Muscle layer of colon (tissue), 2 donors: ENCODE results near the gene ITGB5.
A peak's percentile ranks its signal among the peaks of the same experiment; 100 is the strongest.
"Not testable (repeated sequence)": the region's sequence is repeated elsewhere in the genome, so short reads cannot be mapped to it uniquely, and the experiment has no call there.

ENCODE experiments used
- H3K27ac ChIP-seq: one replicate; pipeline ENCODE4 v1.7.0; 2013; ENCODE audit warnings: low read depth, mild to moderate bottlenecking, low read length, moderate library complexity
- H3K27me3 ChIP-seq, 2 donors: one replicate each; pipeline ENCODE4 v1.7.0; 2013; ENCODE audit warnings: low read length in 2 of 2, mild to moderate bottlenecking in 2 of 2; ENCODE audit not compliant: insufficient read depth in 2 of 2, control insufficient read depth in 1 of 2
- H3K36me3 ChIP-seq: one replicate; pipeline ENCODE4 v1.7.0; 2013; ENCODE audit warnings: mild to moderate bottlenecking, low read length; ENCODE audit not compliant: insufficient read depth
- H3K4me1 ChIP-seq: one replicate; pipeline ENCODE4 v1.7.0; 2013; ENCODE audit warnings: mild to moderate bottlenecking, low read length; ENCODE audit not compliant: insufficient read depth
- H3K4me3 ChIP-seq, 2 donors: one replicate each; pipeline ENCODE4 v1.7.0; 2013; ENCODE audit warnings: low read length in 2 of 2, low read depth in 1 of 2, mild to moderate bottlenecking in 1 of 2, moderate library complexity in 1 of 2
- H3K9ac ChIP-seq: one replicate; pipeline ENCODE4 v1.7.0; 2013; ENCODE audit warnings: low read length
- H3K9me3 ChIP-seq: one replicate; pipeline ENCODE4 v1.7.0; 2013; ENCODE audit warnings: mild to moderate bottlenecking, low read length
- donor health status: abdominal sarcoma.
- donor health status: Adenocarcinoma of cecum.

Gene ITGB5

DNA sequence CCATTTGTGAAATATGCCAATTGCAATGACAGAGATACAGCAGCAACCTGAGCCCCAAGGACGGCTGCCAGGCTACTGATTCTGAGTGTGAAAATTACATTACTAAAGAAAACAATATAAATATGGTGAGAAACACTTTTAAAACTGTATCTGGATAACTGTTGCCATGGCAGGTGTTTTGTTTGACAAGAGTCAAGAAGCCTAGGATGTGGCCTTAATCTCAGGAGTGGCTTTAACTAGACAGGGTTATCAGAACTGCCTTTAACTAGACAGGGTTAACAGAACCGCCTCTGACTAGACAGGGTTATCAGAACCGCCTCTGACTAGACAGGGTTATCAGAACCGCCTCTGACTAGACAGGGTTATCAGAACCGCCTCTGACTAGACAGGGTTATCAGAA, 98.1 kb downstream of the ITGB5 start:
- not testable (repeated sequence) for H3K27me3 ChIP-seq, H3K4me3 ChIP-seq, H3K9ac ChIP-seq, H3K9me3 ChIP-seq, H3K27ac ChIP-seq
- H3K4me1 ChIP-seq = peaks cover 59% of the 10 kb centered on the region
- peaks cover 21% of the 10 kb centered on the region for H3K36me3 ChIP-seq

GRCh38 chr3:124788254-124788745, 98.9 kb downstream of the ITGB5 start:
- Histone ChIP-seq H3K9ac (no peak overlapping the region), H3K27ac (no peak overlapping the region), H3K27me3 (no peaks in the 10 kb centered on the region), H3K36me3 (peaks cover 13% of the 10 kb centered on the region), H3K9me3 (no peaks in the 10 kb centered on the region), H3K4me3 (no peak overlapping the region), H3K4me1 (peaks cover 54% of the 10 kb centered on the region)

DNA sequence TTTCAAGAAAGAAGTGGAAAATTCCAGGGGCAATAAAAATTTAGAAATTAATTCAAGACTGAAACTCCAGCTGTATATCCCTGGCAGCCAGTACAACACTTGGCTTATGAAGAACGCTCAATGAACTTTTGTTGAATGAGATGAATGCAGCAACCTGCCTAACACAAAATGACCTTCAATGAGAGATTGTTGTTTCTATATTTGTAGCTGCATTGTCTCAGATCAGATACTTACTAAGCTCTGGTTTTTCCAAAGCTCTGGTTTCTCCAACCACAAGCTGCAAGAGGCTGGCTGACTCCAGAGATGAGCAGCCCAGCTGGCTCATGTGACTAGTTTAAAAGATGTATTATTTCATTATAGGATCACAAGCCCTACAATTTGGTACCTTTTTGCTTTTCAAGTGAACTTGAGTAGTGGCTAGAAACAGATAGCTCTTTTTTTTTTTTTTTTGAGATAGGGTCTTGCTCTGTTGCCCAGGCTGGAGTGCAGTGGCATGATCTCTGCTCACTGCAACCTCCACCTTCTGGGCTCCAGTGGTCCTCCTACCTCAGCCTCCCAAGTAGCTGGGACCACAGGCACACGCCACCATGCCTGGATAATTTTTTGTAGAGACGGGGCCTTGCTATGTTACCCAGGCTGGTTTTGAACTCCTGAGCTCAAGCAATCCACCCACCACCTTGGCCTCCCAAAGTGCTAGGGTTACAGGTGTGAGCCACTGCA, 99.5 kb downstream of the ITGB5 start:
- Histone ChIP-seq H3K27ac (peak overlapping the region; percentile 49), H3K27me3 (no peaks in the 10 kb centered on the region), H3K9me3 (no peaks in the 10 kb centered on the region)

GRCh38 chr3:124786511-124787241, 100.5 kb downstream of the ITGB5 start:
- Histone ChIP-seq H3K9me3 (no peaks in the 10 kb centered on the region), H3K9ac (no peak overlapping the region), H3K27ac (peak overlapping the region; percentile 59), H3K4me3 (no peak overlapping the region), H3K27me3 (no peaks in the 10 kb centered on the region), H3K36me3 (peaks cover 6% of the 10 kb centered on the region), H3K4me1 (peaks cover 49% of the 10 kb centered on the region)

More for the DNA sequence above, 99.5 kb downstream of the ITGB5 start:
- H3K9ac ChIP-seq = peak overlapping the region; percentile 24
- H3K4me3 ChIP-seq = no peak overlapping the region
- peaks cover 54% of the 10 kb centered on the region for H3K4me1 ChIP-seq
- H3K36me3 ChIP-seq = peaks cover 8% of the 10 kb centered on the region

DNA sequence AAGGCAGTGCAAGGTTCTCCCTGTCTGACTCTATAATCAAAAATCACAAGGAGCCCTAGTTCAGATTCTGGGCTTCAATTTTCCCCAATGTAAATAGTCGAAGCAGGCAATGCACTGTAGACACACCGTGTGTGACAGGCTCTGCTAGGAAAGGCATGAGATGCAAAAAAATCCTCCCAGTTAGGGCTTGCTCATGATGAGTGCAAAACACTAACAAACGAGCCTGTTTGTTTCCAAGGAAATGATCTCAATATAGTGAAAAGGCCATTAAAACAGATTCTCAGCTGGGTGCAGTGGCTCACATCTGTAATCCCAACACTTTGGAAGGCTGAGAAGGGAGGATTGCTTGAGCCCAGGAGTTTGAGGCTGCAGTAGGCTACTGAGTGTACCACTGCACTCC, 101.2 kb downstream of the ITGB5 start:
- peaks cover 49% of the 10 kb centered on the region for H3K4me1 ChIP-seq
- H3K27ac ChIP-seq = no peak overlapping the region
- H3K4me3 ChIP-seq = no peak overlapping the region
- no peak overlapping the region for H3K9ac ChIP-seq
- no peaks in the 10 kb centered on the region for H3K27me3 ChIP-seq
- no peaks in the 10 kb centered on the region for H3K9me3 ChIP-seq
- H3K36me3 ChIP-seq = peaks cover 6% of the 10 kb centered on the region

- Histone ChIP-seq H3K27me3 (no peaks in the 10 kb centered on the region), H3K27ac (no peak overlapping the region), H3K9ac (no peak overlapping the region), H3K4me1 (peaks cover 56% of the 10 kb centered on the region), H3K9me3 (no peaks in the 10 kb centered on the region), H3K36me3 (peaks cover 6% of the 10 kb centered on the region), H3K4me3 (no peak overlapping the region)
These were observed 102.3 kb downstream of the ITGB5 start for GRCh38 chr3:124784686-124785382.

DNA sequence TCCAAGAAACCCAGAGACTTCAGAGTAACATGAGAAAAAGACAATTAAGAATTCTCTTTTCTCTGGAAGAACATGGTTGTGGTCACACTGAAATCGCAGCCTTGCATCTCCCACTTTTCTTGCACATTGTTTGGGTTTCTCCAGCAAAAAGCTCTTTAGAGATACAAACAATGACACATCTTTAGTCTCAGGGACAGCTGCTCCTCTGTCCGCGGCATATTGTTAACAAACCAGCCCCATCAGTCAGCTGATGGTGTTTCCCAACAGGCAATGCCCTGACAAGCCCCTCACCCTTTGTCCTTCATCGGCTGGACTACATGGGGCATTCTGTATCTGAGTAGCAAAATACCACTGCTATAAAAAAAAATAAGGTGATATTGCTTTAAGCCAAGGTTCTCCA, 103.5 kb downstream of the ITGB5 start:
- H3K4me1 ChIP-seq = peaks cover 66% of the 10 kb centered on the region

DNA sequence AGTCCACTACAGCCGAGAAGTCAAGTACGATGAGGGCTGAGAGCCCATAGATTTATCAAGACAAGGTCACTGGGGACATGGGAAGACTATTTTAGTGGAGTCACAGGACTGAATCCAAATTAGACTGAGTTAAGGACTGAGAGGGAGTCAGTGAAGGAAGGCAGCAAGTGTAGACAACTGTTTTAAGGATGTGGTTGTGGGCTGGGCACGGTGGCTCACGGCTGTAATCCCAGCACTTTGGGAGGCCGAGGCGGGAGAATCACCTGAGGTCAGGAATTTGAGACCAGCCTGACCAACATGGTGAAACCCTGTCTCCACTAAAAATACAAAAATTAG, 104.8 kb downstream of the ITGB5 start:
- not testable (repeated sequence) for H3K27ac ChIP-seq

More for the DNA sequence above, 103.5 kb downstream of the ITGB5 start:
- Histone ChIP-seq H3K27ac (no peak overlapping the region), H3K27me3 (no peaks in the 10 kb centered on the region), H3K4me3 (no peak overlapping the region), H3K36me3 (peaks cover 6% of the 10 kb centered on the region), H3K9me3 (no peaks in the 10 kb centered on the region), H3K9ac (no peak overlapping the region)

DNA sequence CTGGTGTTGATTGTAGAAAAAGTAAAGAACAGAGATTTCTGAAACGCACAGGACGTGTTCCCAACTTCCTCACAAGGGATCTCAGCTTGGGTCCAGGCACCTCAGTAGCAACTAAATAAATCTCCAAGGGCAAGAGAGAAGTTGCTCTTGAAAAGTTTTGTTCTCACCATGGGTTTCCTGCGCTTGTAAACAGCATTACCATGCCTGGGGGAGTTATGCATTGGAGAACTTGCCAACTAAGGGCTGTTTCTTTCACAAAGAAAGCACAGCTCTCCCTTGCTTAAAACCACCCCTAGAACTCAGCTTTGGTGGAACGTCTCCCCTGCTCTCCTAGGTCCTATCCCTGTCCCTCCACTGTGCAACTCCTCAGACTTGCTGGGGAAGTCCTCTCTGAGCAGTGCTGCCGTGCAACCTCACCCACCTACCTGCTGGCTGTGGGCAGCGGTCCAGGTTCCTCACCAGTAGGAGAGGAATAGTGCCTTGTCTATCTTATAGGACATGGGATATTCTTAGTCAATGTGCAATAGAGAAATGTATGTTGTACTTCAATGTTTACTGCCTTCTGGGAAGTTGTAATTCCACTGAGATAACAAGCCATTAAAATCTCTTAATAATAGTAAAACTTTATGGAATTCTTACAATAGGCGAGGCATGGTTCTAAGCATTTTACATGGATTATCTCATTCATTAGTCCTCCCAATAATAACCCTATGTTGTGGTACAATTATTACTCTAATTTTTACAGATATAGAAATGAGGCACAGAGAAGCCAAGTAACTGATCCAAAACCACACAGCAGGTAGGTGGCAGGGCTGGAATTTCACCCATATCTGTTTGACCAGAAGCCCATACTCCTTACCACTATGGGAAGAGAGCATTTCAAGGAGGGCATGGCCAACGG, 105.4 kb downstream of the ITGB5 start:
- Histone ChIP-seq H3K4me3 (peak overlapping the region in 1 of 2 donors; percentile 43), H3K27ac (peak overlapping the region; percentile 78), H3K4me1 (peaks cover 60% of the 10 kb centered on the region), H3K9me3 (no peaks in the 10 kb centered on the region), H3K9ac (peak overlapping the region; percentile 35), H3K36me3 (peaks cover 6% of the 10 kb centered on the region), H3K27me3 (no peaks in the 10 kb centered on the region)

More for the DNA sequence above, 104.8 kb downstream of the ITGB5 start:
- not testable (repeated sequence) for H3K9ac ChIP-seq, H3K36me3 ChIP-seq, H3K9me3 ChIP-seq, H3K4me3 ChIP-seq, H3K27me3 ChIP-seq
- peaks cover 66% of the 10 kb centered on the region for H3K4me1 ChIP-seq

GRCh38 chr3:124780761-124781475, 106.2 kb downstream of the ITGB5 start:
- H3K4me1 ChIP-seq = peaks cover 60% of the 10 kb centered on the region
- H3K9ac ChIP-seq = peak overlapping the region; percentile 35
- H3K27ac ChIP-seq = peak overlapping the region; percentile 78
- H3K4me3 ChIP-seq = peak overlapping the region in 1 of 2 donors; percentile 43
- no peaks in the 10 kb centered on the region for H3K9me3 ChIP-seq
- H3K27me3 ChIP-seq = no peaks in the 10 kb centered on the region
- H3K36me3 ChIP-seq = peaks cover 6% of the 10 kb centered on the region
